Spleen (tissue), 11 donors: Measurements from ENCODE around the gene NOD2. TPM values are rescaled to one million over a fixed set of nuclear protein-coding genes. Genes with fewer than 3 reads are reported as not detected.

ENCODE experiments used
- DNase-seq: peaks from one replicate; pipeline ENCODE4 v3.0.0-alpha.2; 2020
- H3K27ac ChIP-seq, 8 donors: fragments of 200-600 bp; sonication (generic) in 7 of 8; 1 replicate in 4 of 8; 2 replicates in 4 of 8; pipeline versions ENCODE4 v1.5.0 to v1.8.0; 2016 to 2021; ENCODE audit warnings: inconsistent platforms in 4 of 8, mild to moderate bottlenecking in 4 of 8, moderate library complexity in 1 of 8
- H3K27me3 ChIP-seq, 7 donors: fragments of 200-600 bp; sonication (generic) in 6 of 7; replicated peaks in 1 of 7; 1 replicate in 4 of 7; 2 replicates in 3 of 7; pipeline versions ENCODE4 v1.5.0 to v1.8.0; 2016 to 2021; ENCODE audit warnings: inconsistent platforms in 3 of 7, mild to moderate bottlenecking in 1 of 7
- H3K36me3 ChIP-seq, 6 donors: fragments of 200-600 bp; sonication (generic) in 5 of 6; 1 replicate in 4 of 6; 2 replicates in 2 of 6; pipeline versions ENCODE4 v1.5.0 to v1.8.0; 2016 to 2021; ENCODE audit warnings: inconsistent platforms in 2 of 6
- H3K4me1 ChIP-seq, 6 donors: fragments of 200-600 bp; sonication (generic) in 5 of 6; 1 replicate in 3 of 6; 2 replicates in 3 of 6; pipeline versions ENCODE4 v1.5.0 to v1.8.0; 2016 to 2021; ENCODE audit warnings: inconsistent platforms in 3 of 6
- H3K4me3 ChIP-seq, 8 donors: fragments of 200-600 bp; sonication (generic) in 7 of 8; 1 replicate in 4 of 8; 2 replicates in 4 of 8; pipeline versions ENCODE4 v1.5.0 to v1.8.0; 2016 to 2021; ENCODE audit warnings: inconsistent platforms in 4 of 8, mild to moderate bottlenecking in 4 of 8, moderate library complexity in 2 of 8
- H3K9me3 ChIP-seq, 8 donors: fragments of 200-600 bp; sonication (generic) in 7 of 8; 1 replicate in 4 of 8; 2 replicates in 4 of 8; pipeline versions ENCODE4 v1.5.0 to v1.8.0; 2016 to 2021; ENCODE audit warnings: inconsistent platforms in 4 of 8
- POLR2A ChIP-seq, 3 donors: fragments of 450-650 bp; IDR thresholded peaks; one replicate each; pipeline ENCODE4 v1.5.1; 2017; ENCODE audit warnings: antibody characterized with exemption in 3 of 3, mild to moderate bottlenecking in 1 of 3
- POLR2AphosphoS5 ChIP-seq, 3 donors: sonication (generic); formaldehyde crosslinking; IDR thresholded peaks; one replicate each; pipeline ENCODE4 v1.5.1; 2017; ENCODE audit warnings: antibody characterized with exemption in 3 of 3
- WGBS, 5 donors: extraction: QIAGEN DNeasy Blood & Tissue Kit in 3 of 5; methylation state at CpG; one replicate each; pipeline versions ENCODE4 v1.1.5 to v1.1.7; 2013 to 2018; 5-methylcytosine and 5-hydroxymethylcytosine counted together
- intact Hi-C: fragments of 100-400 bp; cut with DNase I; formaldehyde crosslinking; loops from one replicate; pipeline ENCODE4 v1.15.0; 2023; ENCODE audit warnings: low total_unique reads
- polyA plus RNA-seq, 3 donors: library from polyadenylated mRNA; stranded (reverse); fragments of 200-250 nt; gene quantifications; one replicate each; pipeline ENCODE4 v1.2.1, GENCODE V29; 2013
- total RNA-seq, 7 donors: library from RNA; depleted of rRNA in 3 of 7; stranded (reverse); fragments of >200 nt in 3 of 7; fragmentation: NEBNext Ultra II Directional in 4 of 7; extraction: Animal tissue kit (Norgen Biotek cat#: 25700) in 4 of 7; gene quantifications; one replicate each; pipeline versions ENCODE4 v1.1.0 to v1.2.1, GENCODE V29; 2016 to 2021
- TF ChIP-seq, protein P1 (sequence below), 11 experiments: fragments of 200-600 bp in 7 of 11; fragments of 450-650 bp in 4 of 11; sonication (generic) in 4 of 11; IDR thresholded peaks in 8 of 11; conservative IDR thresholded peaks in 3 of 11; 1 replicate in 7 of 11; 2 replicates in 4 of 11; pipeline versions ENCODE4 v1.4.0 to v1.8.0; 2016 to 2021; ENCODE audit warnings: antibody characterized with exemption in 11 of 11, inconsistent platforms in 4 of 11, mild to moderate bottlenecking in 1 of 11
- donor health status: healthy with polysubstance abuse.
- donor health status: DM: no; HTN: no; CAD: no; lungs with moderate emphysema.
- donor health status: DM: no; HTN: no; CAD: no.
- donor health status: Bipolar disorder and iron deficiency.
- donor health status: healthy.
- donor health status: DM: no; HTN: no; CAD: no.
- donor health status: DM: yes; HTN: yes; CAD: no.

NOD2 gene
- total and polyA plus RNA-seq, 10 donors = 0.41 to 23.2 (median 9.5) TPM

DNA sequence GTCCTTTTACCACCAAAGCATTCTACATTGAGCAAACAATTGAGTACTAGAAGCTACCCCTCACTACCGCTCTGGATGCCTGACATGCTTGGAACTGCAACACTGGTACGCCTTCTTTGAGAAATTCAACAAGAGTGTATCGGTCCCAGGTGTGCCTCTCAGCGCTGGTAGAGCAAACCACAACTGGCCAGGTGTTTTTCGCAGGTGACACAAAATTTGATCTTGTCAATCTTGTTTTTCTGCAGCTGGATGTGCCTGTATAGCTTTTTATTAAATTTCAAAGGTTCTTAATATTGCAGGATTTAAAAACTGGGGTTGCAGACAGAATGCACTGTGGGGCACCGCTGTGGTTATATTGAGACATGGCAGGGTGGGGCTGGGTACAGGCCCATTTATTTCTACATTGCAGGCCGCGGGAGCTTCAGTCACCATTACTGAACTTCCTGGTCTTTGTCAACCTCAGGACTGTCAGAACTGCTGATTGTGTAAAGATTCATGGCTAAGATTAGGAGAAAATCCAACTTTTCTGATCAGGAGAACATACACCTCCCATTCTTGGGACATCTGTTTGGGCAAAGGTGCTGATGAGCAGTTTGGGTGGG, 7.8 kb upstream of the NOD2 start:
- Histone ChIP-seq H3K4me3 (peak overlapping the region in 1 of 8 donors; percentile 39), H3K4me1 (peaks cover 33 to 85% (median 66%) of the 10 kb centered on the region in 6 donors), H3K27me3 (no peaks in the 10 kb centered on the region), H3K9me3 (no peaks in the 10 kb centered on the region), H3K36me3 (no peaks in the 10 kb centered on the region), H3K27ac (peak overlapping the region; percentile 63 to 94 (median 80))
- WGBS, 5 donors = 43 to 70% (median 56%) methylated on average over 8 of the region's 8 CpGs
- no peak for TF ChIP-seq POLR2A (IDR thresholded peaks at IDR 0.05)
- TF ChIP-seq, protein P1, sequence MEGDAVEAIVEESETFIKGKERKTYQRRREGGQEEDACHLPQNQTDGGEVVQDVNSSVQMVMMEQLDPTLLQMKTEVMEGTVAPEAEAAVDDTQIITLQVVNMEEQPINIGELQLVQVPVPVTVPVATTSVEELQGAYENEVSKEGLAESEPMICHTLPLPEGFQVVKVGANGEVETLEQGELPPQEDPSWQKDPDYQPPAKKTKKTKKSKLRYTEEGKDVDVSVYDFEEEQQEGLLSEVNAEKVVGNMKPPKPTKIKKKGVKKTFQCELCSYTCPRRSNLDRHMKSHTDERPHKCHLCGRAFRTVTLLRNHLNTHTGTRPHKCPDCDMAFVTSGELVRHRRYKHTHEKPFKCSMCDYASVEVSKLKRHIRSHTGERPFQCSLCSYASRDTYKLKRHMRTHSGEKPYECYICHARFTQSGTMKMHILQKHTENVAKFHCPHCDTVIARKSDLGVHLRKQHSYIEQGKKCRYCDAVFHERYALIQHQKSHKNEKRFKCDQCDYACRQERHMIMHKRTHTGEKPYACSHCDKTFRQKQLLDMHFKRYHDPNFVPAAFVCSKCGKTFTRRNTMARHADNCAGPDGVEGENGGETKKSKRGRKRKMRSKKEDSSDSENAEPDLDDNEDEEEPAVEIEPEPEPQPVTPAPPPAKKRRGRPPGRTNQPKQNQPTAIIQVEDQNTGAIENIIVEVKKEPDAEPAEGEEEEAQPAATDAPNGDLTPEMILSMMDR (IDR thresholded peaks at IDR 0.05 in 8 of 11, conservative IDR thresholded peaks at IDR 0.05 in 3 of 11) = peak in 1 of 11 experiments; percentile 17
- DNase-seq = no peak
- intact Hi-C loops = no loop called here

DNA sequence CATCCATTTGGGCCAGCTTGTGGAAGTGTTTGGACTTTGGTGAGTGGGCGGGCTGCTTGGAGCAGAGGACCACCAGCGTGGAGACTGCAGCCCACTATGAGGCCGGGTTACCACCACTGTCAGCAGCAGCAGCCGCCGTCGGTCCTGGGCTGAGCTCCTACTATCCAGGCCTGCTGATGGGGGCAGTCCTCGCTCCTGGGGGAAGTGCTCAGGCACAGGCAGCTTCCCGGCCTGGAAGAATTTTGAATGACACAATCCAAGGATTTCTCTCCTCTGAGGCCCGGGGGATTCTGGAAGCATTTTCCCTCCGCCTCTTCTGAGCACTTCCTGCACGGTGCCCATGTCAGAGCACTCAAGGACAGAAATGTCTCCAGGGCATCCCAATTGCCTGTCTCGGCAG, 5.3 kb upstream of the NOD2 start:
- Histone ChIP-seq H3K9me3 (no peaks in the 10 kb centered on the region), H3K4me1 (peaks cover 25 to 66% (median 48%) of the 10 kb centered on the region in 6 donors), H3K27me3 (no peaks in the 10 kb centered on the region), H3K27ac (peak overlapping the region in 7 of 8 donors; percentile 48 to 82 (median 61)), H3K36me3 (no peaks in the 10 kb centered on the region), H3K4me3 (no peak overlapping the region)
- peak; percentile 72 for DNase-seq
- WGBS, 5 donors = 56 to 70% (median 66%) methylated on average over 12 of the region's 12 CpGs
- intact Hi-C loops = no loop called here
- TF ChIP-seq POLR2AphosphoS5 (IDR thresholded peaks at IDR 0.05) (peak; percentile 16 to 52 (median 19)), POLR2A (IDR thresholded peaks at IDR 0.05) (no peak)
- TF ChIP-seq, protein P1 (IDR thresholded peaks at IDR 0.05 in 8 of 11, conservative IDR thresholded peaks at IDR 0.05 in 3 of 11) = no peak

DNA sequence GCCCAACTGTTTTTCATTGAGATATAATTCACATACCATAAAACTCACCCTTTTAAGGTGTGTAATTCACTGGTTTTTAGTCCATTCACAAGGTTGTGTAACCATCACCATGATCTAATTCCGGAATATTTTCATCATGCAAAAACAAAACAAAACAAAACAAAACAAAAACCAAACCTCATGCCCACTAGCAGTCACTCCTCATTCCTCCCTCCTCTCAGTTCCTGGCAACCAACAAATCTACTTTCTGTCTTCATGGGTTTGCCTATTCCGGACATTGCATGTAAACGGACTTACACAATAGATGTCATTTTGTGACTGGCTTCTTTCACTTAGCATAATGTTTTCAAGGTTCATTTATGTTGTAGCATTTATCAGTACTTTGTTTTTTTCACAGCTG, 4.5 kb upstream of the NOD2 start:
- Histone ChIP-seq H3K36me3 (no peaks in the 10 kb centered on the region), H3K27ac (peak overlapping the region in 4 of 8 donors; percentile 52 to 82 (median 68)), H3K27me3 (no peaks in the 10 kb centered on the region), H3K9me3 (no peaks in the 10 kb centered on the region), H3K4me3 (no peak overlapping the region), H3K4me1 (peaks cover 23 to 66% (median 44%) of the 10 kb centered on the region in 6 donors)
- 67 to 91% (median 81%) methylated on average over 3 of the region's 3 CpGs for WGBS, 5 donors
- peak in 1 of 3 donors; percentile 52 for TF ChIP-seq POLR2AphosphoS5 (IDR thresholded peaks at IDR 0.05)
- TF ChIP-seq, protein P1 (IDR thresholded peaks at IDR 0.05 in 8 of 11, conservative IDR thresholded peaks at IDR 0.05 in 3 of 11) = no peak
- no peak for DNase-seq
- intact Hi-C loops = no loop called here

DNA sequence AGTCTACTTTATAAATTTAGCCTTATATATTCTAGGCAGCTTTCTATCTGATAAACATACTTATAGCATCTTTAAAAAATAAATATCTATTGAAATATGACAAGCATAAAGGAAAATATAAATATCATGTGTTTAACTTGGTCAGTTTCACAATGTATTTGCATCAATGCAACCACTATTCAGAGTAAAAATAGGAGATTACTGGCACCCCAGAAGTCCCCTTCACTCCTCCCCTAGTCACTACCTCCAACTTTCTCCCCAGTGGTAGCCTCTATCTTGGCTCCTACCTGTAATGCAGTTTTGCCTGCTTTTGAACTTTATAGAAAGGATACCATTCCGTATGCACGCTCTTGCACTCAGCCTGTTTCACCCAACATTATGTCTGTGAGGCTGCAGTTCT, 3.2 kb upstream of the NOD2 start:
- intact Hi-C loops = no loop called here
- H3K36me3 ChIP-seq = no peaks in the 10 kb centered on the region
- no peak overlapping the region for H3K4me3 ChIP-seq
- WGBS, 5 donors = 92 to 99% (median 96%) methylated on average over 2 of the region's 2 CpGs
- H3K4me1 ChIP-seq = peaks cover 15 to 66% (median 40%) of the 10 kb centered on the region in 6 donors
- DNase-seq = no peak
- no peak for TF ChIP-seq POLR2AphosphoS5 (IDR thresholded peaks at IDR 0.05)
- no peak for TF ChIP-seq POLR2A (IDR thresholded peaks at IDR 0.05)
- TF ChIP-seq, protein P1 (IDR thresholded peaks at IDR 0.05 in 8 of 11, conservative IDR thresholded peaks at IDR 0.05 in 3 of 11) = no peak
- no peaks in the 10 kb centered on the region for H3K9me3 ChIP-seq
- no peaks in the 10 kb centered on the region for H3K27me3 ChIP-seq
- H3K27ac ChIP-seq = no peak overlapping the region
